GM21529 (cell line): ENCODE results near the gene COL26A1.
"Not testable (repeated sequence)": the region's sequence is repeated elsewhere in the genome, so short reads cannot be mapped to it uniquely, and the experiment has no call there.

Experiments
- ATAC-seq: cut with Tn5 transposase; IDR thresholded peaks from one replicate; pipeline ENCODE4 v1.9.1; 2021; ENCODE audit not compliant: unreplicated experiment

Gene COL26A1

DNA sequence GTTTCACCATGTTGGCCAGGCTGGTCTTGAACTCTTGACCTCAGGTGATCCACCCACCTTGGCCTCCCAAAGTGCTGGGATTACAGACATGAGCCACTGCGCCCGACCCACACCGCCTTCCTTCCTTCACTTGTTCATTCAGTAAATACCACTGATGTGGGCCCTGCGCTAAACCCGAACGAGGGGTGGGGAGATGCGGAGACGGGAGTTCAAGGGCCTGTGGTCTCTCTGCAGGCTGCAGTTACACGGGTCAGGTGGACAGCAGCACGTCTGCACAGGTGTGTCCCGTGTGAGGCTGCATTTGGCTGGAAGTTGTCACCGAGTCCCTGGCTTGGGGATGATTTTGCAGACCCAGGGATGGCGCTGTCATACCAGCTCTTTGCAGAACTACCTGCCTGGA lies 38.1 kb downstream of the COL26A1 start:
- ATAC-seq, result no peak

GRCh38 chr7:101401390-101402080 lies 38.9 kb downstream of the COL26A1 start:
- ATAC-seq, result no peak

- ATAC-seq, result no peak
Observed at GRCh38 chr7:101402081-101402779, 39.6 kb downstream of the COL26A1 start.

- no peak for ATAC-seq
Observed at GRCh38 chr7:101402835-101403234, 40.2 kb downstream of the COL26A1 start.

- no peak for ATAC-seq
Observed at GRCh38 chr7:101405474-101406067, 42.9 kb downstream of the COL26A1 start.

DNA sequence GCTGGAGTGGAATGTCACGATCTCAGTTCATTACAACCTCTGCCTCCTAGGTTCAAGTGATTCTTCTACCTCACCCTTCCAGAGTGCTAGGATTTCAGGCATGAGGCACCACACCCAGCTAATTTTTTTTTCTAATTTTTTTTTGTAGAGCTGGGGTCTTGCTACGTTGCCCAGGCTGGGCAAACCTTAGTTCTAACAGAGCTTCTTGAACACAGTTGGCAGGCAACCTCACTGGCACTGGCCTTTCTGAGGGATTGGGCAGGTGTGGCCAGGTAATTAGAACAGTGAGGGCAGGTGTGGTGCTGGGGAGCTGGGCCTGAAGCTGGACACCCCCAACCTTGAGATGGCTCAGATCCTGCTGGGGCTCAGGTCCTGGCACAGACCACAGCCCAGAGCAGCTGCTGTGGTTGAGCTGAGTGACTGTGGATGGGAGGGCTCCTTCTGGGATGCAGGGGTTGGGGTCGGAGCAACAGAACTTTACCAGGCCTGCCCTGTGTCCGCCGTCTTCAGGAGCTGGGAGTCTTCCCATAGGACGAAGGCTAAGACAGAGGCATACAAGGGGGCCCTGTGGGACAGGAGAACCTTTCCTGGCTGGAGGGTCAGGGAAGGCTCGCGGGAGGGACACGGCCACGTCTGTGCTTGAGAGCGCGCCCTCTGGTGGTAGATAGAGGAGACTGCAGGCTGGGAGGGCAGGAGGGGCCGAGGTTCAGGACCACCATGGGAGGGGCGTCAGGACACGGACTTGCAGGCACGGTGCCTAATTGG lies 48.2 kb downstream of the COL26A1 start:
- no peak for ATAC-seq

- ATAC-seq, result no peak
Observed at GRCh38 chr7:101411508-101411874, 48.8 kb downstream of the COL26A1 start.

DNA sequence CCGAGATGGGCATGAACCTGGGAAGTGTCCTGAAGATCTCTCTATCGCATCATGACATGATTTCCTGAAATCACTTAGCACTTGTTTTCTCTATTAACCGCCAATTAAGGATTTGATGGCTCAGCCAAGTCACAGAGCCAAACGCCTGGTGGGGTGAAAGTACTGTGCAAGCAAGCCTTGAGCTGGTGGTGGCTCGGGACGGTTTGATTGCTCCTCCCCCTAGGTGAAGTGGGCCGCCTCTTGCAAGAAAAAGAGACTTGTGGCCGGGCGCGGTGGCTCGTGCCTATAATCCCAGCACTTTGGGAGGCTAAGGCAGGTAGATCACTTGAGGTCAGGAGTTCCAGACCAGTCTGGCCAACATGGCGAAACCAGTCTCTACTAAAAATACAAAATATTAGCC lies 50.3 kb downstream of the COL26A1 start:
- ATAC-seq, result no peak

GRCh38 chr7:101418694-101419093 lies 56.0 kb downstream of the COL26A1 start:
- ATAC-seq, result no peak

DNA sequence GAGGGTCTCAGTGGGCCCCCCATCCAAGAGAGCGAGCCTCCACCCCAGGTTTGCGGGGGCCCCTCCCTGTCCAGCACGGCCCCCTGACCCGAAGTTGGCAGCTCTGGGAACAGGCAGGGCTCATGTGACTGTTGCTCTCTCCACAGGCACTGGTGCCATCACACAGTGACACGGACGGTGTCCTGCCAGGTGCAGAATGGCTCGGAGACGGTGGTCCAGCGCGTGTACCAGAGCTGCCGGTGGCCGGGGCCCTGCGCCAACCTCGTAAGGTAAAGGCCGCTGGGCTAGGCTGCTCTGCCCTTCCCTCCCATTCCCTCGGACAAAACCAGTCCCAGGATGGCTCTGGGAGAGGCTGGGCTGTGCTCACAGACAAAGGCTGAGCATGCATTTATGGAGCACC lies 57.2 kb downstream of the COL26A1 start:
- no peak for ATAC-seq

DNA sequence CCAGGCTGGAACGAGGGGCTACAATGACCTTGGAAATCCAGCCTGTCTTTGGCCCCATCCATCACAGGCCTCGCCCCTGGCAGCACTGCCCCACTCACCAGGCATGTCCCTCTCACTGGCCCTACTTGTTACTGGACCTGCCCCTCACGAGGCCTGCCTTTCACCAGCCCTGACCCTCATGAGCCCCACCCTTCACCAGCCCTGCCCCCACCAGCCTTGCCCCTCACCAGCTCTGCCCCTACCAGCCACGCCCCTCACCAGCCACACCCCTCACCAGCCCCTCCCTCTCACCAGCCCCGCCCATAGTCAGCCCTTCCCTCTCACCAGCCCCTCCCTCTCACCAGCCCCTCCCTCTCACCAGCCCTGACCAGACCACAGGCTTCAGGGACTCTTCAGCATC lies 57.8 kb downstream of the COL26A1 start:
- ATAC-seq, result no peak

DNA sequence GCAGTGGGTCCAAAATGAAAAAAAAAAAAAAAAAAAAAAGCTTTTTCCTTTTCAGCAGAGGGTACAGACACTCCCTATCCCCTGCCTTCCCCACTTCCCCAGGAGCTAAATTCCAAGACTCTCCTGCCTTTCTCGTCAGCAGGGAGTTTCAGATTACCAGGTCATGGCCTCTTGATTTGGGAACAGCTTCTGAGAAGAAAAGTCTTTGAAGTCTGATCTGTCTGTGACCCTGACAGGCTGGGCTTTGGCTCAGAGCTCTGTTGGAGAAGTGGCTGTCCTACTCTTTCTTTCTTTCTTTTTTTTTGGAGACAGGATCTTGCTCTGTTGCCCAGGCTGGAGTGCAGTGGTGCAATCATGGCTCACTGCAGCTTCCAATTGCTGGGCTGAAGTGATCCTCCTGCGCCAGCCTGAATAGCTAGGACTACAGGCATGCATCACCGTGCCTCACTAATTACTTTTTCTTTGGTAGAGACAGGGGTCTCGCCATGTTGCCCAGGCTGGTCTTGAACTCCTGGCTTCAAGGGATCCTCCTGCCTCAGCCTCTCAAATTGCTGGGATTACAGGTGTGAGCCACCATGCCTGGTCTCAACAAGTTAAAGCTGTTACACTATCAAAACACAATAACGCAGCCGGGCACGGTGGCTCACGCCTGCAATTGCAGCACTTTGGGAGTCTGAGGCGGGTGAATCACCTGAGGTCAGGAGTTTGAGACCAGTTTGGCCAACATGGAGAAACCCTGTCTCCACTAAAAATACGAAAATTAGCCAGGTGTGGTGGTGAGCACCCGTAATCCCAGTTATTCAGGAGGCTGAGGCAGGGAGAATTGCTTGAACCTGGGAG lies 59.9 kb downstream of the COL26A1 start:
- ATAC-seq, result no peak

- ATAC-seq, result no peak
Observed at GRCh38 chr7:101426303-101427011, 63.8 kb downstream of the COL26A1 start.

- no peak for ATAC-seq
Observed at GRCh38 chr7:101428093-101428866, 65.6 kb downstream of the COL26A1 start.

- ATAC-seq, result no peak
Observed at GRCh38 chr7:101432316-101432715, 69.6 kb downstream of the COL26A1 start.

- no peak for ATAC-seq
Observed at GRCh38 chr7:101433688-101434087, 71.0 kb downstream of the COL26A1 start.

GRCh38 chr7:101434155-101434554 lies 71.5 kb downstream of the COL26A1 start:
- ATAC-seq, result not testable (repeated sequence)

DNA sequence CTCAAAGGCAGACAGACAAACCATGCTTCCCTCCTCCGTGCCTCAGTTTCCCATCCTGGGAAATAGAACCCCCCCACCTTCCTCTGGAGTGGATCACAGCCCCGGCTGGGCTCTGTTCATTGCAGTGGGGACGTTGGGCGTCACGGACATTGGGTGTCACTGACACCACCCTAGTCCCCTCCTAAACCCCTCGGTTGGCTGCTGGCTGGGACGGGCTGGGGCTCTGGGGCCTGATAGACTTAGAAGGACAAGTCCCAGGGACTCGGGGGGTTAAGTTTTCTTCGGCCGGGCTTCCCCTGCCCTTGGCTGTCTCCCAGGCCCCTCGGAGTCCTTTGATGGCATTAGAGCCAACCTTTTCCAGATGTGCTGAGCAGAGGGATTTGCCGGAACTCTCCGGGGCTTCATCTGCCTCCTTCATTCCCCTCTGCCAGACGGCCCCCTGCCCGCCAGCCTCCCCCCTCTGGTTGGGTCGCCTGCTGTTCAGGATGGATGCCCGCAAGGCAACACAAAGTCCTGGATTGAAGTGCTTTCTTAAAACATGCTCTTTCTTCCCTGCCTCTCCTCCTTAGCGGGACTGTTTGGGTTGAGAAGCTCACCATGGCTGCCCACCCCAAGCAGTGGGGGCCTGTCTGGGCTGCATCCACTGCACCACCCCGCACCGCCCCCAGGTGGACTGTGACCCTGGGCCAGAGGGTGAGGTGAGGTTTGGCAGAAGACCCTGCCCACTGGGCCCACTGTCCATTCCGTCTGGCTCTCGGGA lies 73.0 kb downstream of the COL26A1 start:
- no peak for ATAC-seq
